ENCODE results near the gene PKNOX2. TPM values are rescaled to one million over a fixed set of nuclear protein-coding genes. Genes with fewer than 3 reads are reported as not detected.

The PKNOX2 gene
- total and polyA plus RNA-seq, 4 experiments from 2014 or later, result not detected

GRCh38 chr11:125190566-125190965 is 26.0 kb downstream of the PKNOX2 start:
- H3K9me3 Mint-ChIP-seq, result peaks cover 0 to 19% (median 11%) of the 10 kb centered on the region in 8 donors
- Histone ChIP-seq H3K4me1 (ENCODE audit: insufficient read depth, low read length) (no peaks in the 10 kb centered on the region), H3K9me3 (ENCODE audit: control insufficient read depth in 1 of 2, low read length in 2 of 2) (no peaks in the 10 kb centered on the region), H3K4me3 (ENCODE audit: low read length in 2 of 2) (no peak overlapping the region), H3K27ac (ENCODE audit: low read depth, low read length) (no peak overlapping the region), H3K36me3 (ENCODE audit: insufficient read depth, low read length) (no peaks in the 10 kb centered on the region), H3K27me3 (ENCODE audit: insufficient read depth, low read length) (no peaks in the 10 kb centered on the region)
- peaks cover 0 to 5% of the 10 kb centered on the region in 2 donors for H3K36me3 Mint-ChIP-seq
- H3K27ac Mint-ChIP-seq, result no peak overlapping the region
- H3K4me1 Mint-ChIP-seq, result no peaks in the 10 kb centered on the region
- CTCF ChIA-PET (ENCODE audit: partially characterized antibody), result no interaction called here
- intact Hi-C loops (cut with micrococcal nuclease), result no loop called here
- no peak overlapping the region for H3K4me3 Mint-ChIP-seq
- peaks cover 33 to 54% of the 10 kb centered on the region in 2 donors for H3K27me3 Mint-ChIP-seq
- no peak for DNase-seq
- POLR2A ChIA-PET (ENCODE audit: partially characterized antibody), result no interaction called here

GRCh38 chr11:125192183-125192582 is 27.6 kb downstream of the PKNOX2 start:
- Histone ChIP-seq H3K9me3 (ENCODE audit: control insufficient read depth in 1 of 2, low read length in 2 of 2) (no peaks in the 10 kb centered on the region), H3K27me3 (ENCODE audit: insufficient read depth, low read length) (no peaks in the 10 kb centered on the region), H3K36me3 (ENCODE audit: insufficient read depth, low read length) (no peaks in the 10 kb centered on the region), H3K4me3 (ENCODE audit: low read length in 2 of 2) (no peak overlapping the region), H3K4me1 (ENCODE audit: insufficient read depth, low read length) (no peaks in the 10 kb centered on the region), H3K27ac (ENCODE audit: low read depth, low read length) (no peak overlapping the region)
- intact Hi-C loops (cut with micrococcal nuclease), result no loop called here
- Mint-ChIP-seq H3K27ac (no peak overlapping the region), H3K36me3 (peaks cover 0 to 5% of the 10 kb centered on the region in 2 donors), H3K9me3 (peaks cover 0 to 18% (median 8%) of the 10 kb centered on the region in 8 donors), H3K4me1 (no peaks in the 10 kb centered on the region), H3K4me3 (no peak overlapping the region), H3K27me3 (peaks cover 30 to 49% of the 10 kb centered on the region in 2 donors)
- ChIA-PET POLR2A (ENCODE audit: partially characterized antibody) (no interaction called here), CTCF (ENCODE audit: partially characterized antibody) (no interaction called here)
- DNase-seq, result no peak

- H3K36me3 ChIP-seq (ENCODE audit: insufficient read depth, low read length), result no peaks in the 10 kb centered on the region
- H3K4me3 ChIP-seq (ENCODE audit: low read length in 2 of 2), result no peak overlapping the region
- H3K4me3 Mint-ChIP-seq, result no peak overlapping the region
- H3K27me3 Mint-ChIP-seq, result peaks cover 32 to 48% of the 10 kb centered on the region in 2 donors
- no peak overlapping the region for H3K27ac ChIP-seq (ENCODE audit: low read depth, low read length)
- H3K9me3 ChIP-seq (ENCODE audit: control insufficient read depth in 1 of 2, low read length in 2 of 2), result no peaks in the 10 kb centered on the region
- DNase-seq, result no peak
- no peaks in the 10 kb centered on the region for H3K4me1 Mint-ChIP-seq
- H3K9me3 Mint-ChIP-seq, result peaks cover 0 to 18% (median 8%) of the 10 kb centered on the region in 8 donors
- H3K27ac Mint-ChIP-seq, result no peak overlapping the region
- ChIA-PET POLR2A (ENCODE audit: partially characterized antibody) (no interaction called here), CTCF (ENCODE audit: partially characterized antibody) (no interaction called here)
- intact Hi-C loops (cut with micrococcal nuclease), result no loop called here
- peaks cover 0 to 5% of the 10 kb centered on the region in 2 donors for H3K36me3 Mint-ChIP-seq
- H3K27me3 ChIP-seq (ENCODE audit: insufficient read depth, low read length), result no peaks in the 10 kb centered on the region
- no peaks in the 10 kb centered on the region for H3K4me1 ChIP-seq (ENCODE audit: insufficient read depth, low read length)
Observed at GRCh38 chr11:125192717-125193415, 28.3 kb downstream of the PKNOX2 start.

- no peak overlapping the region for H3K27ac Mint-ChIP-seq
- H3K4me3 Mint-ChIP-seq, result no peak overlapping the region
- peaks cover 29 to 47% of the 10 kb centered on the region in 2 donors for H3K27me3 Mint-ChIP-seq
- POLR2A ChIA-PET (ENCODE audit: partially characterized antibody), result no interaction called here
- CTCF ChIA-PET (ENCODE audit: partially characterized antibody), result no interaction called here
- H3K36me3 Mint-ChIP-seq, result peaks cover 0 to 5% of the 10 kb centered on the region in 2 donors
- no peak overlapping the region for H3K27ac ChIP-seq (ENCODE audit: low read depth, low read length)
- H3K4me1 ChIP-seq (ENCODE audit: insufficient read depth, low read length), result no peaks in the 10 kb centered on the region
- H3K4me3 ChIP-seq (ENCODE audit: low read length in 2 of 2), result no peak overlapping the region
- DNase-seq, result no peak
- H3K27me3 ChIP-seq (ENCODE audit: insufficient read depth, low read length), result no peaks in the 10 kb centered on the region
- no peaks in the 10 kb centered on the region for H3K9me3 ChIP-seq (ENCODE audit: control insufficient read depth in 1 of 2, low read length in 2 of 2)
- intact Hi-C loops (cut with micrococcal nuclease), result no loop called here
- peaks cover 0 to 18% (median 8%) of the 10 kb centered on the region in 8 donors for H3K9me3 Mint-ChIP-seq
- H3K36me3 ChIP-seq (ENCODE audit: insufficient read depth, low read length), result no peaks in the 10 kb centered on the region
- H3K4me1 Mint-ChIP-seq, result no peaks in the 10 kb centered on the region
Observed at GRCh38 chr11:125193416-125193726, 28.8 kb downstream of the PKNOX2 start.

GRCh38 chr11:125193841-125194240 is 29.3 kb downstream of the PKNOX2 start:
- H3K9me3 ChIP-seq (ENCODE audit: control insufficient read depth in 1 of 2, low read length in 2 of 2), result no peaks in the 10 kb centered on the region
- no peaks in the 10 kb centered on the region for H3K4me1 ChIP-seq (ENCODE audit: insufficient read depth, low read length)
- no peak overlapping the region for H3K4me3 ChIP-seq (ENCODE audit: low read length in 2 of 2)
- Mint-ChIP-seq H3K27ac (no peak overlapping the region), H3K9me3 (peaks cover 0 to 18% (median 8%) of the 10 kb centered on the region in 8 donors), H3K27me3 (peaks cover 29 to 49% of the 10 kb centered on the region in 2 donors), H3K4me1 (no peaks in the 10 kb centered on the region), H3K4me3 (no peak overlapping the region), H3K36me3 (peaks cover 0 to 5% of the 10 kb centered on the region in 2 donors)
- no peaks in the 10 kb centered on the region for H3K27me3 ChIP-seq (ENCODE audit: insufficient read depth, low read length)
- no peak for DNase-seq
- CTCF ChIA-PET (ENCODE audit: partially characterized antibody), result no interaction called here
- intact Hi-C loops (cut with micrococcal nuclease), result no loop called here
- POLR2A ChIA-PET (ENCODE audit: partially characterized antibody), result no interaction called here
- H3K27ac ChIP-seq (ENCODE audit: low read depth, low read length), result no peak overlapping the region
- H3K36me3 ChIP-seq (ENCODE audit: insufficient read depth, low read length), result no peaks in the 10 kb centered on the region

- Histone ChIP-seq H3K4me3 (ENCODE audit: low read length in 2 of 2) (no peak overlapping the region), H3K9me3 (ENCODE audit: control insufficient read depth in 1 of 2, low read length in 2 of 2) (no peaks in the 10 kb centered on the region), H3K27me3 (ENCODE audit: insufficient read depth, low read length) (no peaks in the 10 kb centered on the region), H3K27ac (ENCODE audit: low read depth, low read length) (no peak overlapping the region), H3K36me3 (ENCODE audit: insufficient read depth, low read length) (no peaks in the 10 kb centered on the region), H3K4me1 (ENCODE audit: insufficient read depth, low read length) (no peaks in the 10 kb centered on the region)
- DNase-seq, result no peak
- Mint-ChIP-seq H3K27ac (no peak overlapping the region), H3K36me3 (peaks cover 0 to under 1% of the 10 kb centered on the region in 2 donors), H3K4me3 (no peak overlapping the region), H3K4me1 (no peaks in the 10 kb centered on the region), H3K27me3 (peaks cover 6 to 27% of the 10 kb centered on the region in 2 donors), H3K9me3 (peaks cover 0 to 5% (median 0%) of the 10 kb centered on the region in 8 donors)
- POLR2A ChIA-PET (ENCODE audit: partially characterized antibody), result no interaction called here
- intact Hi-C loops (cut with micrococcal nuclease), result no loop called here
- CTCF ChIA-PET (ENCODE audit: partially characterized antibody), result no interaction called here
Observed at GRCh38 chr11:125199915-125200314, 35.4 kb downstream of the PKNOX2 start.

- Histone ChIP-seq H3K4me1 (ENCODE audit: insufficient read depth, low read length) (no peaks in the 10 kb centered on the region), H3K9me3 (ENCODE audit: control insufficient read depth in 1 of 2, low read length in 2 of 2) (no peaks in the 10 kb centered on the region), H3K27ac (ENCODE audit: low read depth, low read length) (no peak overlapping the region), H3K36me3 (ENCODE audit: insufficient read depth, low read length) (no peaks in the 10 kb centered on the region), H3K4me3 (ENCODE audit: low read length in 2 of 2) (no peak overlapping the region), H3K27me3 (ENCODE audit: insufficient read depth, low read length) (no peaks in the 10 kb centered on the region)
- ChIA-PET POLR2A (ENCODE audit: partially characterized antibody) (no interaction called here), CTCF (ENCODE audit: partially characterized antibody) (no interaction called here)
- Mint-ChIP-seq H3K9me3 (peaks cover 0 to 4% (median 0%) of the 10 kb centered on the region in 8 donors), H3K4me1 (no peaks in the 10 kb centered on the region), H3K36me3 (no peaks in the 10 kb centered on the region), H3K27me3 (peaks cover 7 to 23% of the 10 kb centered on the region in 2 donors), H3K4me3 (no peak overlapping the region), H3K27ac (no peak overlapping the region)
- intact Hi-C loops (cut with micrococcal nuclease), result no loop called here
- no peak for DNase-seq
Observed at GRCh38 chr11:125200441-125200840, 35.9 kb downstream of the PKNOX2 start.

Data from CD4-positive, alpha-beta memory T cell (primary cell).